ENCODE measurements around the gene PPT2. TPM values are rescaled to one million over a fixed set of nuclear protein-coding genes. Genes with fewer than 3 reads are reported as not detected.

Gene PPT2, protein sequence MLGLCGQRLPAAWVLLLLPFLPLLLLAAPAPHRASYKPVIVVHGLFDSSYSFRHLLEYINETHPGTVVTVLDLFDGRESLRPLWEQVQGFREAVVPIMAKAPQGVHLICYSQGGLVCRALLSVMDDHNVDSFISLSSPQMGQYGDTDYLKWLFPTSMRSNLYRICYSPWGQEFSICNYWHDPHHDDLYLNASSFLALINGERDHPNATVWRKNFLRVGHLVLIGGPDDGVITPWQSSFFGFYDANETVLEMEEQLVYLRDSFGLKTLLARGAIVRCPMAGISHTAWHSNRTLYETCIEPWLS
- 9.4 and 16.1 TPM in 2 replicates for total RNA-seq

DNA sequence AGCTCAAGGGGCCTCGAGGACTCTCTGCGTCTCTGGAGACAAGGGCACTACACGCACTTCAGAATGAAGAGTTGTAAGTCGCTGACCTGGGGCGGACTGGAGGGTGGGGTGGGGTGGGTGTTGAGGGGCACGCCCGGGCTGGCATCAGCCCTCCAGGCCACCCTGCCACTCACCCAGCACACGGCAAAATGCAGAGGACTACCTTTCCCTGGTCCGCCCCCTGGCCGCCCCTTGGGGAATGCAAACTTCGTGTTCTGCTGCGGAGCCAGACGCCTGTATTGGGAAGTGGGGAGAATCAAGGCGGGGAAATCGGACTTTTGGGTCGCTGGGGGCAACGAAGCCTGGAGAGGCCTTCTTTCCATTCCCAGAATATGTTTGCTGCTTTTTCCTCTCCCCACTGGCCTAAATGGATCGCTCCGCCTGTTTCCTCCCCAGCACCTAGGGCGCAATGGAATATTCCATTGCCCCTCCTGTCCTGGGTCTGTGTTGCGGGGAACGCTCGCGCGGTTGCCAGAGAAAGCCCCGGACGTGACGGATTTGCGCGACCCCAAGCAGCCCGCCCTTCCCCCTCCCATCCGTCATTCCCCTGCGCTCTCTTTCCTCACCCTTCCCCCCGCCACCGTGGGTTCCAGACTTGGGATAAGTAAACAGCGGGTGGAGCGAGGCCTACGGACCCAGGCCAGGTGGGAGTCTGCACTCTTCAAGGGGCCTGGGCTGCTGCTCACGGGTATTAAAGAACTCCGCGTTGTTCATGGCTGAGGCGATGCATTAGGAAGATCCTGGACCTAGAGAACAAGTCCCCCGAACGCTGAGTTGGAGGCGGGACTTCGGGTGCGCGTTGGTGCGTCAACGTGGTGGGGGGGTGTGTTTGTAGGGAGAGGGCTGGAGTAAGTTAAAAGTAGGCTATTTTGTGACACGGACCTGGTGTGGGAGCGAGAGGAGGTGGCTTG lies at the start of gene PPT2:
PPT2 (plus strand) TSS at position 578 of the 950 bp plus-strand sequence. CDS start 454 bp downstream, outside the sequence.

GRCh38 chr6:32109114-32109764 lies 44.7 kb upstream of the PPT2 start, which contains the start of gene TNXB:
Gene TNXB, minus strand, starts transcription at chr6:32109338. Its CDS starts 11,140 bp downstream, at chr6:32098198.

GRCh38 chr6:32127717-32128592 lies 26.0 kb upstream of the PPT2 start, which contains the start of gene ATF6B:
Gene ATF6B, minus strand, starts transcription at chr6:32128246. Its CDS starts 39 bp downstream, at chr6:32128207.

GRCh38 chr6:32151863-32152768 lies 1.8 kb upstream of the PPT2 start, which contains the start of gene PRRT1:
Gene PRRT1, minus strand, starts transcription at chr6:32151939. Its CDS starts 112 bp downstream, at chr6:32151827.

DNA sequence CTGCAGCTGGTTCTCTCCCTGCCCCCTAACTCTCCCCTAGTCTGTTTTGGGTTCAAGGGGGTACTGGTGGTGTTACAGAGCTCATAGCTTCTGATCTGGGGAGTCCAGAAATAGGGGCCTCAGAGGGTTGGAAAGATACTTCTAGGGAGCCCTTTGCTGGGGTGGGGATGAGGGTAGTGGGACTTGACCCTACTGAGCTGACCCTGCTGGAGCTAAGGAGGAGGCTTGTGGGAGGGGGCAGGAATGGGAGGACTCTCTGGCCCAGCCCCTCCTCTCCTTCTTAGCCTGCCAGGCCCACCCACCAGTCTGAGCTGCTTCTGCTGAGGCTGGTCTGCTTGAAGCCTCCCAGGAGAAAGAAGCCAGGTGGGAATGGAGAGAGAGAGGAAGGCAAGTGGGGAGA lies 10.4 kb downstream of the PPT2 start, which contains the start of gene EGFL8:
EGFL8 (plus strand) TSS at position 301 of the 400 bp plus-strand sequence. CDS start 1,571 bp downstream, outside the sequence.

DNA sequence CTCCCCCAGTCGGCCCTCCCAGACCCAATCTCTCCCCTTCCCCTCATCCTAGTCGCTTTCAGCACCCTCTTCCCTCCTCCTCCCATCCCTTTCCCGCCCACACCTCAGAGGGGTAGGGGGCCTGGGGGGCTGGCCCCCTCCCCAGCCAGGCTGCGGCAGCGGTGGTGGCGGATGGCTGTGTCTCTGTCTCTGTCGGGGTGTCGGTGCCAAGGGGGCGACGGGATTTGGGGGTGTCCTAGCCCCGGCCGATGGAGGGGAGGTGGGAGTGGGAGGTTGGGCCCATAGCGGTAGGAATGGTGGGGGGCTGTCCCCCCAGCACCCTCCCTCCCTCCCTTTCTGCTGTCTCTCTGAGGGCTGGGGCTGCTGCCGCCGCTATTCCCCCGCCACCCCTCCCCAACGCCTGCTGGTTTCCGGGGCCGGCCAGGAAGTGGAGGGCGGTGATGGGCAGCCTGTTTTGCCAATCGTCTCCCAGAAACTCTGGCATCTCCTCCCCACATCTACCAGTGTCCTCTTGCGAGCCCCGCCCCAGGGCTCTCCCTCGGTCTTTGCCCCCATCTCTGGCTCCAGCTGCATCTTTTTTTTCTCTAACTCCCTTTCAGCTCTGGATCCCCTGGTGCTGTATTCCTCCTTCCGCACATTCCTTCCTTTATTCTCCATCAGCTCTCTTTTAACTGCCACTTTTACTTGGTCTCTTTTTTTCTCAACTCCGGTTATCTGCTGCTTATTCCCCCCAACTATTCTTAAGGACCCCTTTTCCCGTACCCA lies 22.0 kb downstream of the PPT2 start, which contains the start of gene AGPAT1:
AGPAT1 (minus strand) TSS at position 374 of the 765 bp plus-strand sequence. CDS start 4,588 bp downstream, outside the sequence.

DNA sequence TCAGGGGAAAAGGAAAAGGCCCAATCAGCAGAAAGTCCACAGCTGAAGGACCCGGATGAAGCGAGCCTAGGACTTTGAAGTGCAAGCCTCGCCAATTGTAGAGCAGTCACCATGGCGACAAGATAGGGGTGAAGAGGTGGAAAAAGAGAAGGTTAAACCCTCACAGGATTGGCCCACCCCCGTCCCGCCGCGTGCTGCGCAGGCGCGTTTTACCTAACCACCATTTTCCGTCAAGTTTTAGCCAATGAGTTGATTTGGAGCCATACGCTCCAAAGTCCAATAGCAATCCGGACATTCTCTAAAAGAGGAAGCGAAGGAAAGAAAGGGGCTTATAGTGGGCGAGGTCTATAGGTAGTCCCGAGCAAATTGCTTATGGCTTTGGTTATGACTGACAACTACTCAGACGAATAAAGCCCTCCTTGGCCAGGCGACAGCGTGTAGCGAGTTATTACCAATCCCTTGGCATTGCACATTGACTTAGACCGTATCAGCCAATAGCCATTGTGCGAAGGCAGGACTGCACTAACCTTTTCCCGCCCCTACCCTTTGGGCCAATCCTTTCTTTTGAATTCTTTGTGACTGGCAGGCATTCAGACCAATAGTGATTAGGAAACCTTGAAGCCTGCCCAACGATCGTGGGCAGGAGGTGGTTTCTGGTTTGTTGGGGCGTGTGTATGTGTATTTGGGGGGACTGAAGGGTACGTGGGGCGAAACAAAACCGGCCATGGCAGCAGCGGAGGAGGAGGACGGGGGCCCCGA lies 24.0 kb downstream of the PPT2 start, which contains the start of gene RNF5:
RNF5 (plus strand) TSS at position 618 of the 759 bp plus-strand sequence; CDS start at position 725, 107 bp downstream.

DNA sequence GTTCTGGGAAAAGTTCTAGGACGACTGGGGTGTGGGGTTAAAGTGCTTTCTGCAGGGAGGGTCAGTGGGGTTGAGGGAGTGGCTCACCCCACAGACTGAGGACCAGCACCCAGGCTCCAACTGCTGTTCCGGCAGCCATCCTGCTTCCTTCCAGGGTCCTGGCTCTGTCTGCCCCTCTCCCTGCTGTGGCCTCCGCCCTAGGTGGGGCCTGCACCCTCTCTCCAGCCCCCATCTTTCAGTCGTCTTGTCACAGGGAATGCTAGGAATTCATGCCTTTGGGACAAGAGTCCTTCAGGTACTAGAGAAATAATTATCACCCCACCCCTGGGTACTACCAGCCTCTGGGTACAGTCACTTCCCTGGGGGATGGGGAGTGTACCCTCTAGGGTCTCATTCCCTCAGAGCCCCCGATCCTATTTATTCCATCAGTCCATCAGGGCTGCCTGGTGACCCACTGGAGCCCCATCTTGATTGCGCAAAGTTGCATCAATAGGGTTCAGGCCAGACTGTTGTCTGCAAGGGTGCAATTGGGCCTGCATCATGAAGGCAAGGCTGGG lies 30.2 kb downstream of the PPT2 start, which contains the start of gene AGER:
AGER (minus strand) TSS at position 170 of the 557 bp plus-strand sequence; CDS start at position 139, 31 bp downstream.

GRCh38 chr6:32190054-32190851 lies 36.3 kb downstream of the PPT2 start, which contains the start of gene PBX2:
Gene PBX2, minus strand, starts transcription at chr6:32190202. Its CDS starts 287 bp downstream, at chr6:32189915.

DNA sequence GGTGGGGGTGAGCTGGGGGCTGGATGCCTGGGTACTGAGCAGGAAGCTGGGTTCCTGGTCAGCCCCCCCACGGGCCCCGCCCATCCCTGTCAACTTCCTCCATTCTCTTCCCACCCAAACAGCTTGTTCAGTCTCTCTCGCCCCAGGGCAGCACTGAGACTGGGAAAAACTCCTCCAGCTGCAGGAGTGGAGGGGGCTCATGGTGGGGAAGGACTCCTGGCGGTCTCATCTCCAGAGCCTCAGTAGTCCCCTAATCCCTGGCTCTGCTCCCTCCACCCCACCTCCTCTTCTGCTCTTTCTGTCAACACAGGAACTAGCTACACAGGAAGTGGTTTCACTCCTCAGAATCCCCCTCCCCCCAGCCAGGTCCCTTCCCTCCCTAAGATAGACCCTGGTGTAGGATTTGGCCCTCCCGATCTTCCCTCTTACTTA lies 38.7 kb downstream of the PPT2 start, which contains the start of gene GPSM3:
GPSM3 (minus strand) TSS at position 36 of the 432 bp plus-strand sequence. CDS start 130 bp downstream, outside the sequence.

Other genes with a start within 250 kb of the PPT2 start
- 0.97 and 2.2 TPM in 2 replicates for gene C2, start 226.4 kb upstream of the PPT2 start, total RNA-seq
- gene CFB, start 208.0 kb upstream of the PPT2 start, total RNA-seq, result 12.6 and 103 TPM in 2 replicates
- 80.2 and 82.0 TPM in 2 replicates for gene NELFE, start 195.2 kb upstream of the PPT2 start, total RNA-seq
- gene SKIC2, start 195.0 kb upstream of the PPT2 start, total RNA-seq, result 28.0 and 44.9 TPM in 2 replicates
- 18.6 and 25.5 TPM in 2 replicates for gene DXO, start 182.0 kb upstream of the PPT2 start, total RNA-seq
- 12.1 and 14.7 TPM in 2 replicates for gene C4A, start 172.1 kb upstream of the PPT2 start, total RNA-seq
- gene C4B, start 139.3 kb upstream of the PPT2 start, total RNA-seq, result 6.0 TPM in 2 replicates
- gene CYP21A2, start 115.7 kb upstream of the PPT2 start, total RNA-seq, result 0.49 TPM in 1 of 2 replicates, not detected in the other
- gene TNXB, start 44.8 kb upstream of the PPT2 start, total RNA-seq, result 41.5 and 45.3 TPM in 2 replicates
- gene ATF6B, start 25.9 kb upstream of the PPT2 start, total RNA-seq, result 19.5 and 20.7 TPM in 2 replicates
- 2.3 and 3.9 TPM in 2 replicates for gene FKBPL, start 23.9 kb upstream of the PPT2 start, total RNA-seq
- gene PRRT1, start 2.2 kb upstream of the PPT2 start, total RNA-seq, result 0.16 TPM in 1 of 2 replicates, not detected in the other
- gene EGFL8, start 10.5 kb downstream of the PPT2 start, total RNA-seq, result 0.97 and 7.2 TPM in 2 replicates
- gene AGPAT1, start 21.9 kb downstream of the PPT2 start, total RNA-seq, result 52.0 and 62.9 TPM in 2 replicates
- 25.1 and 34.2 TPM in 2 replicates for gene RNF5, start 24.3 kb downstream of the PPT2 start, total RNA-seq
- 1.6 and 2.6 TPM in 2 replicates for gene AGER, start 30.1 kb downstream of the PPT2 start, total RNA-seq
- gene PBX2, start 36.1 kb downstream of the PPT2 start, total RNA-seq, result 14.3 and 17.3 TPM in 2 replicates
- 7.0 and 7.4 TPM in 2 replicates for gene GPSM3, start 38.5 kb downstream of the PPT2 start, total RNA-seq
- 4.2 and 5.0 TPM in 2 replicates for gene NOTCH4, start 69.9 kb downstream of the PPT2 start, total RNA-seq
- gene TSBP1, start 217.8 kb downstream of the PPT2 start, total RNA-seq, result not detected in 2 replicates

Data from cardiac atrium fibroblast (primary cell).